HG02938 (cell line): ENCODE measurements around the gene SYNE1.

ENCODE experiments used
- ATAC-seq: cut with Tn5 transposase; IDR thresholded peaks from one replicate; pipeline ENCODE4 v1.9.1; 2021; ENCODE audit warnings: mild to moderate bottlenecking, moderate library complexity; ENCODE audit not compliant: unreplicated experiment

The SYNE1 gene

DNA sequence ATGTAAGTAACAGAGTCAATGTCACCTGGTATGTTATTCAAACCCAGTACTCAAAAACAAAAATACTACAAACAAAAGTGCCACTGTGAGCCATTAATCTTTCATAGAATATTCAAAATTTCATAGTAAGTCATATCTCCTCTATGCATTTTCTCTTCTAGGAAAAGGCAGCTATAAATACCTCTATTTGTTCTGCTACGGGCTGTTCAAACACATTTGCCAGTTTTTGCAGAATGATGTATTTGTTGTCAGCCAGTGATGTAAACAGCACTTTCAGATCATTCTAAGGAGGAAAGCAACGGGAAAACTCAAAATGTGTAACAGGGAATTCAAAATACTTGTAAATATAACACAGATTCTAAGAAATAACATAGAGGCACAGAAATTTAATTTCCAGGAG lies 388.2 kb downstream of the SYNE1 start:
- no peak for ATAC-seq

DNA sequence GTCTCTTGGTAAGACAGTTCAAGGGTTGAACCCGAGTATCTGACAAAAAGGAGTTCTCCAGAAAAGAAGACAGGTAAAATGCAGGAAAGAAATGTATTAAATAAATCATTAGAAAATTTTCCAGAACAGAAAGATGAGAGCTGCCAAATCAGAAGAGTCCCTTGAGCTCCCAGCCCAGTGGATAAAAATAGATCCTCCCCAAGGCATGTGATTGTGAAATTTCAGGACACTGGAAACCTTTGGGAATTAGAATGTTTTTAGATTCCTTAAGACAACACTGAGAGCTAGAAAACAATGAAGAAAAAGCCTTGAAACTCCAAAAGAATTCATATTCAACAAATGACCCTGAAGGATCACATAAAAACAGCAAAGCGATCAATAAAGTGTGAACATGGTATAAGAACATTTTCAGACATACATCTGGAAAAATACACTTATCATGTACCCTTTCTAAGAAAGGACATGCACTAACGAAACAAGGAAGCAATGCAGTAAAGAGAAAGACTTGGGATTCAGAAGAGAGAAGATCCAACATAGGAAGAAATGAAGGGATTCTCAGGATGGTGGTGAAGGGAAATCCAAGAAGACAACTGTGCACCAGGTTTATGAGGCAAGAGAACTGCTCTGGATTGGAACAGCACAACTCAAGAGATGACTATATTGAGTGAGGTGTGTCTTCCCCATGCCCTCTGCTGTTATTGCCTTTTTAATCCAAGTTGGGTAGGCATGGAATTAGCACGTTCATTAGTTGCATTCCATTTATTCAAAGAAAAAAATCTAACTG lies 390.4 kb downstream of the SYNE1 start:
- ATAC-seq: no peak

DNA sequence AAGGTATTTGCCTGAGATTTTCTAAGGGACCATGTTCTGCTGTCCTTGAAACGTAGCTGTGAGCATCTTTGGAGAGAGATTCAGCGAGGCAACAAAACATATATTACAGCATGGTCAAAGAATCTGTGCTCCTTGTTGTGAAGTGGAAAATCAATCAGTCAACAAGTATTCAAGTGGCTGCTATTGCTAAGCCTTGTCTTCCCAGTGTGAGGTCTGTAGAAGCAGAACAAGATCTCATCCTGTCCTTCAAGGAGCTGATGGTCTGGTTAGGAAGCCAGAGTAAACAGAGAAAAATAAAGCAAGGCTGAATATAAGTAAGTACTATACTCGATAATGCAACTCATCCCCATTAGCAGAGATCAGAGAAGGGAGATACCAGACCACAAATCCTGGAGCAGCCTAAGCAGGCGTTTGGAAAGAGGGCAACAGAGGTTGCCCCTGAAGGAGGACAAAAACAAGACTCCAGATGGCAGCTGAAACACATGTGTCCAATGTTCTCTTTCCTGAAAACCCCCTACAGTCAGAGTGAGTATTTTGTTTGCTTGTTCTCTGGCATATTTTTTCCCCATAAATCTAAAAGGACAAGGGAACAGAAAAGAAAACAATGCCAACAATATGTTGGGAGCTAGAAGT lies 392.0 kb downstream of the SYNE1 start:
- ATAC-seq: no peak

DNA sequence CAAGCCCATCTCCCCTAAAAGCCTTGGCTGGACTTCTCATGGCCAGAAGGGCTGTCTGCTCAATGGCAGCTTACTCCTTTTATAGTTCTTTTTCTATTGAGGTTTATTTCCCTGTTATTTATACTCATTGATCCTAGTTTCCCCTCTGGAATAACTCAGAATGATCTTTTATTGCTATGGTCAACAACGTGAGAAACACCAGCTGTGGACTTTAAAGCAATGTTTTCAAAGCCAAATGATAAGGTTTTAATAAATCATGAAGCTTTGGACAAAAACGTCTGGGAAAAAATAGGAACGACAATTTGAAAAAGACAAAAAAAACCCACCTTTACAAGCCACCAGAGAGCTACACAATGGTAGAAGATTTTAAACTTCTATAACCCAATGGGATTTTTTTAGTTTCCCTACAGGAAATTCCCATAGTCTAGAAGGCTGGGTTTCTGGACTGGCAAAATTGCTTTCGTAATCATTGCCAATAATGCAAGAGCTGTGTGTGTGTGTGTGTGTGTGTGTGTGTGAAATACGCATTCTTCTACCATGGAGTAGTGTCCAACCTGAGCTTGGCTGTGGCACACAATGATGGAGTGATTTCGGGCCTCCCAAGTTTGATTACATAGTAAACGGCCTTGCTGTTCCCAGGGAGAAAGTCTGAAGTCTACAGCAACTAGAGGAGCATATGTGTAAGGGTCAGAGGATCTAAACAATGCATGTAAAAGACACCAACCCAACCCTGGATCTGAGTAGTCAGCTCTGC lies 396.0 kb downstream of the SYNE1 start:
- ATAC-seq: no peak

DNA sequence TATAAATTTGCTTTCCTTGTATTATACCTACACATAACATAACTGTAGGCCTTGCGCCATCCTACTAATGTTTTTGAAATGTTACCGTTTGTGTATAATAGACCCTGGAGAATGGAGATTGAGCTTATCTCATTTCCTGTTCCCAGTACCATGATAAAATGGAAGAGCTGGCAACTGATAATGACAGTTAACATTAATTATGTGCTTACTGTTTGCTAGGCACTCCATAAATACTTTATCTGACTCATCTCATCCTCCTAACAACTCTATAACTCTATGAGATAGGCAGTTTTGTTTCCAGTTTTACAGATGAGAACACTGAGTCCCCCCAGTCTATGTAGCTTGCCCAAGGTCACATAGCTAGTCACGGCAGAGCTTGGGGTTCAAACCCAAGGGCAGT lies 396.7 kb downstream of the SYNE1 start:
- ATAC-seq: no peak

DNA sequence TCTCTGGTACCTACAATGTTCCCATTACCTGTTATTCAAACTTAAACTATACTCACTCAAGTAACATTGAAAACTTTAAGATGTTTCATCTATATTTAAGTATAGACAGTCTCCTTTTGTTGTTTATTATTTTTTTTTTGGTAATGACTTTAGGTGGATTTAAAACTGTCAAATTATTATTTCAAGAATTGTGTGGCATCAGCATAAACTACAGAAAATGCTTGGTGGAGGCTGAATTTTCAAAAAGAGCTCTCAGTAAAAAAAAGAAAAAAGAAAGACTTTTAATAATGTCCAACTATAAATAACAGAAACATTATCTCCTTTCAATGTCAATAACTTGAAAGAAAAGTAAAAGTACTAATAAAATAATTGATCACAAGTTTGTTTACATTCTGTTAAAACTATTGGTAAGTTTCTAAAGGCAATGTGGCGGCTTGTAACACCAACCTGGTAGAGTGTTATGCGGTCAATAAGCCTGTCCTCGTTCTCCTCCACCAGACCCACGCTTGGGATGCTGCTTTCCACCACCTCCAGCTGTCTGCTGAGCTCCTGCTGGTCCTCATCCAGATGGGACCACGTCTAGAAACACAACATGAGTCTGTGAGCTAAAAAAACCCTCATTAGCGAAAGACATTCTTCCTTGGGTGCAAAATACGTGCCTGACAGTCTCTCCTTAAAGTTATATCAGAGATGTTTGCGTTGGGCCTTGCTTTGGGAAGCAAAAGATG lies 400.6 kb downstream of the SYNE1 start:
- ATAC-seq: no peak

DNA sequence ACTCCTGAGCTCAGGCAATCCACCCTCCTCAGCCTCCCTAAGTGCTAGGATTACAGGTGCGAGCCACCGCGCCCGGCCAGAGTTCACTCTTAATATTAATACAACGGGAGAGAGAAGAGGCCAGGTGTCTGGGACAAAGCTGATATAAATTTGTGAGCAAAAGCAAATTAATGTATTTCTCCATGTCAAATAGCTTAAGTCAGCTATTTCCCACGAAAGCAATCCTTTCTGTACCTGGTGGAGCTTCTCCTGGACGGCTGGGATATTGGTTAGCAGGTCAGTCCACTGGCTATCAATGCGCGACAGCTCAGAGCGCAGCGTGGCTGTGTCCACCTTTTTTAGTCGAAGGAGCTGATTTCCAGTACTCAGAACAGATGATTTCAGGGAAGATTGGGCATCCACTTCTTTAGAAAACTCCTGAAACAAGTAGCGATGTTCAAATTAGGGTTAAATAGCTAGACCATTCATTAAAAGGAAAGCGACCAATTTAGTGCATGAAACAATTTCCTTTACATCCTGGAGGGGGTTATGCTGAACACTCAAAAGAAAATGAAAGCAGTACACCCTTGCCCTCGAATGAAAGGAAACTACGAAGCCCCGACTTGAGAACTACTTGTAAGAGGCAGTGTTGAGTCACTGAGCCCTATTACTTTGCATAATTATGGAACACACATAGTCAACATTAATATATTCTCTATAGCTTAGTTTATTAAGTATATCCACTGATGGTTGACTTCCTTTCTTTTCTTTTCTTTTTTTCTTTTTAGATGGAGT lies 403.4 kb downstream of the SYNE1 start:
- ATAC-seq: no peak

DNA sequence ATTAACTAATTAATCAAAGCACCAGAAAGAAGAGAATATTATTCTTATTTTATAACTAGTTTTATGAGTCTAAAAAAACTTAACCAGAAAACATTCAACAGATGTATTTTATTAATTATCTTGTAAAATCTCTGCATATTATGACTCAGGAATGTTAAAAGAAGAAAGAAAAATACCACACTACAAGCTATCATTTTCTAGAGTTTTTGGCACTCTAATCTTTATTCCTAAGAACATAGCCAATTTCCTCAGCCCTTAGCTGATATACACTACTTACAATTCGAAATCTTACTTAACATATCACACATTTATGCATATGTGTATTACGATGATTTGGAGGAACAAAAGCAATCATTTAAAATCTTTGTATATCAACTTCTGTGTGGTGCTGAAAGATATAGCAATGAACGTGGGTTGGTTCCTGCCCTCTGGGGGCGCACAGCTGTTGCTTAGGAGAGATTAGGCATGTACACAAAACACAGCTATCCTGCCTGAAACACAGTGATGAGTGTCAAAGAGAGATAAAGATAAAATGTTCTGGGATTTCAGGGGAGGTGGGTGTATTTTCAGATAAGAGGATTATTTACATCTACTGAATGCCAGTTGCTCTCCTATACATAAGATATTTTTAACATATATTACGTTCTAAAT lies 404.5 kb downstream of the SYNE1 start:
- no peak for ATAC-seq

DNA sequence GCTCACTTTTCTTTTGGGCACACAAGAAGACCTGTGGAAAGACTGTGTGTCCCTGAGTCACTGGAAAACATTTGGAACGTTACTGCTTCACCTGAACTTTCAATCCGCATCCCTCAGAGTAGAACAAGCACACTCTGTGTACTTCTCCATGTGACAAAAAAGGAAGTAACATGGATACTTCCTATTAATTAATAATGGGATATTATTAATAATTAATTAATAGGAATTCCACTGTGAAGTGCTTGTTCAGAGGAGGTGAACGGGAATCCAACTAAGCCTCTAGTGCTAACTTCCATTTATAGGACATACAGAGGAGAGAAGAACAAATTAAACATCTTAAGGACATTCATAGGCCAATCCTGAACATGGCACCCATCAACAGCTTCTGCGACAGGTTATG lies 407.8 kb downstream of the SYNE1 start:
- ATAC-seq: no peak

DNA sequence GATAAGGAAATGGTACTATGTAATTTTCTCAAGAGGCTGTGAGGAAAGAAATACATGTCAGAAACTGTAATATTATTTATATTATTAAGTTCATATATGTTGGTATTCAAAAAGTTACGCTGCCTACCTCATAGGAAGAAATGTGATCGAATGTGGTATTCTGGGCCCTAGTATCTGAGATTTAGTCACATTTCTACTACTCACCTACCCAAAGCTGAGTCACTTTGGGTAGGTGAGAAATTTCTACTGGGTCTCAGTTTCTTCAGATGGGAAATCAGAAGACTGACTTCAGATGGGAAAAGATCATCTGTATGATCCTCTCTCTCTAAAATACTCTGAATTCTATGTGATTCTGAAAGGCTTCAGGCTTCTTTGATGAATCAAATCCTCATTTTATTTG lies 411.0 kb downstream of the SYNE1 start:
- ATAC-seq: no peak

DNA sequence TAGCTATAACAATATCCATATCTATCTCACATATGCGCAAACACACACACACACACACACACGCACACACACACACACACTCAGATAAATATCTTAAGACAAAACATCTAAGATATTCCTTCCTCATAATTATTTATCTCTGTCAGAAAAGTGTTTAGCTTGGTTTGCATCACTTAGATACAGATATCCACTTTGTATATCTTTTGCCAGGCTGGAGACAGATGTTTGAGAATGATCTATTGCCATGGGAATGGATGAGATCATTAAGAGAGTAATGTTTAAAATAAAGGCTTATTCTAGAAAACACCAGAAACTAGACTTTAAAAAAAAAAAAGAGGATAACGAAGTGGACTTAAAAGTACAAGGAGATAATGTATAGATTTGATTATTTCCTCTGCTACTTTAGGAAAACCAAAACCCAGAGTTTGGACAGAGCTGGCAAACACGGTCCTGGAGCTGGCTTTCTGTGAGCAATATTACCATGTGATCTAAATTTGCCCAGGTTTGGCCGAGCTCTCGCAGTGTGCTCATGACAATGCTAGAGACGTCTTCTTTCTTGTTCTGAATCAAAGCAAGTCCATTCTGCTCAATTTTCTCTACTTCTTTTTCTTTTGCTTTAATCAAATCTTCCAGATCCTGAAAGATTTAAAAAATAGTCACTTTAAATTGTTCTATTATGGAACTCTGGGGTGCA lies 411.8 kb downstream of the SYNE1 start:
- ATAC-seq: no peak

DNA sequence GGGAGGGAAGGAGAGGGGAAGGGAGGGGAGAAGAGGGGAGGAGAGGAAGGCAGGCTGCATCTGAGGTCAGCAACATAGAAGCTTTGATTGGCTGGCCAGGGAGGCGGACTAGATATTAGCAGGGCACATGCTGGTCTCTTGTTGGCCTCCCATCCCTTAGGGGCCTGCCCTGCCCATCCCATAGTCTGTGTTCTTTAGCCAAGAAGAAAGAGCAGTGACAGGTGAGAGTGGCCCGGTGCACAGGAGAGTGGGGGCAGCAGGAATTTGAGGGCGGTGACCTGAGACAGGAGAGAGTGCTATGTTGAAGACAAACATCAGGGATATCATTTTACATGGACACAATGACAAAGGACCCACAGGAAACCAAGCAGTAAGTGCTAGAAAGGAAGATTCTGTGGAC lies 413.5 kb downstream of the SYNE1 start:
- ATAC-seq: no peak

DNA sequence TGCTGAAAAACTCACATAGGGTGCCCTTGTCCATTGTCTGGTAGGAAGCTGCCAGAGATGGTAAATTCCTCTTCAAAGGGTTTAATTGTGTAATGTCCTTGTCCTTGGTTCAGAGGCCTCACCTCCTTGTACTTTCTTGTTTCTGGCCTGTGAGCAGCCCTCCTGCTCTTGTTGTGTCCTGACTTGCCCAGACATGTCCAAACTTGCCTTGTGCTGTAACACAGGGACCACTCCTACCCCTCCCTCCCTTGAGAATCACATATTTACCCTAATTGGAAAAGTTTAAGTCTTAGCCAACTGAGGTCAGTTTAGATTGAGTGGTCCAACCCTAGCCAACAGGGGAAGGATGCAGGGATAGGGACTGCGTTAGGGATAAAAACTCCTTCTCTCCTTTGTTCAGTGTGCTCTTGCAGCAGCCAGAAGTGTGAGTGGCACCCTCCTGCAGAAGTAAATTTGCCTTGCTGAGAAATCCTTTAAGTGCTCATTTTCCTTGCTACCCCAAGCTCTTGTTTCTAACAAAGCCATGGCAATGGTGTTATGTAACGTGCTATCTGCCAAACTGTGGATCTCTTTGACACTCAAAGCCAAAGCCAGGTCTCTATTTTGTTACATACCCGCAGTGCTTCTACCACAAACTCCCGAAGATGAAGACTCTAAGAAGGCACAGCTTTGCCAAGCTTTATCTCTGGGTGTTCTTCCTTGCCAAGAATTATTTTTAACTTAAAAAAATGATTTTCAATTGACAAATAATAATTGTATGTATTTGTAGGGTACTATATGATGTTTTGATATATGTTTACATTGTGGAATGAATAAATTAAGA lies 415.1 kb downstream of the SYNE1 start:
- ATAC-seq: no peak

DNA sequence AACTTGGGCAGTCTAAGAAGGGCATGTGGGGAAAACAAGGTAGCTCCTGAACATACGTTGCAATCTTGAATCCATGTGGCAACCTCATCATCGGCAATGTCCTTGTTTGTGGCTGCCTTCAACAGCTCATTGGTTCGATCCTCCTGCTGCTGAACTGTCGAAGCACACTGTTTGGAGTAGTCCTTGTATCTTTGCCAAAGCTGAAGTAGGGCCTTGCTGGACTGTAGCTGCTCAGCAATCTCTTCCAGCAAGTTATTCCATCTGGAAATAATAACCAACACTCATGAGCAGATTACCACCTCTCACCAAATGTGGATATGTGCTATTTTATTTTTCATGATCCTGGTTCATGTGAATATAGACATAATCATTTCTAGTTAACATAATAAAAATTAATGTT lies 416.4 kb downstream of the SYNE1 start:
- no peak for ATAC-seq

DNA sequence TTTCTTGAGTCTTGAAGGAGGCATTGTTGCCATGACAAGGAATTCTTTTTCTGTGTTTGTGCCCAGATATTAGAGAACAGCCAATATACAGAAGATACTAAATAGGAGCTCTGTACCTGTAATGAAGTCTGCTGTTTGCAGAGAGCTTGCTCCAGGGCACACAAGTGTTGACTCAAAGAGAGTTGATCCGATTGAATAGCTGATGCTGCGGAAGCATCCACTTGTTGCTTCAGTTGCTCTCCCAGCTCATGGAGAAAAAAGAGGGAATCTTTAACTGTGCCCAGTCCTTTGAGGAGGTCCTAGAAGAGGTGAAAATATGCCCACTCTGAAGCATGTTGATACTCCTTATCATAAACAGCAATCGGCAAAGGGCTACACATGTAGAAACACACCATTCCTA lies 418.3 kb downstream of the SYNE1 start:
- no peak for ATAC-seq

DNA sequence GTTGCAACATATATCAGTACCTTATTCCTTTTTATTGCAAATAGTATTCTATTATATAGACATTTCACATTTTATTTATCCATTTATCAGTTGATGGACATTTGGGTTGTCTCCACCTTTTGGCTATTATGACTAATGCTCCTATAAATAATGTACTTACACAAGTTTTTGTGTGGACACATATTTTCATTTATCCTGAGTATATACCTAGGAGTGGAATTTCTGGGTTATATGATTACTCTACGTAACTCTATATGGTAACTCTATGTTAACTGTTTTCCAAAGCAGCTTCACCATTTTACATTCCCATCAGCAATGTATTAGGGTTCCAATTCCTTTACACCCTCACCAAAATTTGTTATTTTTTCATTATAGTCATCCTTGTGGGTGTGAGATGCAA lies 424.7 kb downstream of the SYNE1 start:
- ATAC-seq: no peak

DNA sequence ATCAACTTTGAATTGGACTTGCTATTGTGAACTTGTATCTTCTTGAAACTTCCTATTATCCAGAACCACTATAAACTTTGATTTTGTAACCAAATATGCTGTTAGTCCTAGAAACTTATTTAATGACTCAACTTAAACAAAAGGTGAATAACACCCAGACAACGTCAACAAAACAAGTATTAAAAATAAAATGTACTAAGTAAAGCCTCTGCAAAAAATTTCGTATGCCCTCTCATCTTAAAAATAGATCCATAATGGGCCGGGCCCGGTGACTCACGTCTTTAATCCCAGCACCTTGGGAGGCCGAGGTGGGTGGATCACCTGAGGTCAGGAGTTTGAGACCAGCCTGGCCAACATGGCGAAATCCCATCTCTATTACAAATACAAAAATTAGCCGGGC lies 428.0 kb downstream of the SYNE1 start:
- no peak for ATAC-seq

DNA sequence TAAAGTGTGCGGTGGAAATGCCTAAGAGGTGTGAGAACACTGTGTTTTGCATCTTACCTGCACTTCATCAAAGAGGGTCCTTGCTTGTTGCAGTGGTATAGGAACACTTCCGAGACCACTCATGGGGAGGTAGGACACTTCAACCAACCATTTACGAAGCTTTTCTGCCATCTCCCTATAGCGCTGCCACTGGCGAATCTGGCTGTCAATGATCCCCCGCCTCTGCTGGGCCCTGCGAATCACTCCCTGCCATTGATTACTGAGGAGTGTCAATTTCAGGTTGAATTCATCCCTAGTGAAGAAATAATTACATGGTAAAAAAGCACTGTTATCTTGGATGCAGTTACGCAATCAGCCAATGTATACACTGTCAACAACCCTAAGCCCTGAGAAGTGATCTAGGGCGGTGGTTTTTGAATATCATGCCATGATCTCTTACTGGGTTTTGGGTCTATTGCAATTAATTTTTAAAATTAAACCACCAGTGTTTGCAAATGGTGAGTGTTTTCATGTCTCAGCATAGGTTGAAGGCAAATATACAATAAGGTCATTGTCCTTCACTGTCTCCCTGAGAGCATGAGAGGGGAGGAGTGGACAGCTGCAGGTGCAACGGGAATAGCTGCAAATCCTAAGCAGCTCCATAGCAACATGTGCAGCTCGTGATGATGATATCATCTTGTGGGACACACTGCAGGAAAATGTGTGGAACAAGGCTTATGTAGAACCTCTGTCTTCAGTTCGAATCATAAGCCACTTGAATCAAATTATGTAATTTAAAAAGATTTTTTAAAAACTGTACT lies 429.0 kb downstream of the SYNE1 start:
- ATAC-seq: no peak
